GM19438 (cell line): ENCODE measurements around the gene ANKRD11.

ENCODE experiments used
- ATAC-seq: cut with Tn5 transposase; IDR thresholded peaks from one replicate; pipeline ENCODE4 v1.9.1; 2021; ENCODE audit warnings: low read depth; ENCODE audit not compliant: unreplicated experiment

The ANKRD11 gene

GRCh38 chr16:89291776-89292175, 198.6 kb downstream of the ANKRD11 start:
- ATAC-seq, result no peak

DNA sequence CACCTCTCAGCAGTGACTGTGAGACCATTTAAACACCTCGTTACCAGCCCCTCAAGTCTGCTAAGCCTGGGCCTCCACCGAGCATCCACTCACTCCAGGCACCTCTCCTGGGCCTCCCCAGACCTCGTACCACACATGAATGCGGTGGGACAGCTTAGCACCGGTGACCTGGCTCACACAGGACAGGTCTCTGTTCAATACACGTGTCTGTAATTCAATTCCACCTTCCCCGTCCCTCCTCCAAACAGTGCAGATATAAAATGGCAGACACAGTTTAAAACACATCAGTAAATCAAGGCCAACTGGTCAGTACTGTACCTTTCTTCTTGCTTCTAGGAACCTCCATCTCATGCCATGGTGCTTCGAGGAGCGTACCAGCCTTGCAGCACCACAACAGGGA, 199.0 kb downstream of the ANKRD11 start:
- ATAC-seq, result no peak

DNA sequence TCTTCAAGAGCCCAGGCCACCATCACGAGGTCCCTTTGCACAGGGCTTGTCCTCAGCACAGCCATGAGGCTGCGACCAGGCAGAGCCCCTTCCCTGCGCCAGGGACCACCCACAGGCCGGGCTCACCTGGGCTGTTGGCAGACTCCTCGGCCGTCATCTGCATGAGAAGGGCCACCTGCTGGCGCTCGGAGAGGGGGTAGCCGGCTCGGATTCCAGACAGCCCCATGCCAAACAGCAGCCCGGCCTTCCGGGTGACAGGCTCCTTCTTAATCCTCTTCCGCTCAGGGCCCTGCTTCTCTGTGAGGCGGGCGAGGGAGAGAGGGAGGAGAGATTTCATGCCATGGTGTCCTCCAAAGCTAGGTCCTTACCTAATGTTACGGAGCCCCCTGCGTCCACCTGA, 199.5 kb downstream of the ANKRD11 start:
- no peak for ATAC-seq

GRCh38 chr16:89290472-89290871, 199.9 kb downstream of the ANKRD11 start:
- no peak for ATAC-seq

GRCh38 chr16:89289428-89290395, 200.6 kb downstream of the ANKRD11 start:
- ATAC-seq, result no peak

- ATAC-seq, result no peak
These were observed 201.4 kb downstream of the ANKRD11 start for GRCh38 chr16:89288966-89289365.

- no peak for ATAC-seq
These were observed 201.8 kb downstream of the ANKRD11 start for GRCh38 chr16:89288577-89288844.

- no peak for ATAC-seq
These were observed 202.4 kb downstream of the ANKRD11 start for GRCh38 chr16:89287777-89288576.

DNA sequence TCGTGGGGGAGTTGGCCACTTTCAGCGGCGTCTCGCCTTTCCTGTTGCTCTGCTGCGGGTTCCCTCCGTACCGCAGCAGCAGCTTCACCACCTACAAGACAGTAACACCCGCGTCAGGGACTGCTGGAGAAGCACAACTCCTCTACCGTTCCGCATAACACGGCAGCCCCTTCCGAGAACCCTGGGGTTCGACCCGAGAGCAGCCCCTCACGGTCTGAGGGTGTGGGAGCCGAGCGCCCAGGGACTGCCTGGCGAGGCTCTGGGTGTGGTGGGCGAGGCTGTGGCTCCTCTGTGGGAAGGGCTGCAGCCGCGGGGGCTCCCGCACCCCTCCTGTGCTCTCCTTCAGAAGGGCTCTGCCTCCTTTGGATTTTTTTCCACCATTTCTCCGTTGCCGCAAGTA, 204.3 kb downstream of the ANKRD11 start:
- no peak for ATAC-seq

GRCh38 chr16:89285381-89285780, 205.0 kb downstream of the ANKRD11 start:
- ATAC-seq, result no peak

GRCh38 chr16:89283449-89283848, 206.9 kb downstream of the ANKRD11 start:
- no peak for ATAC-seq

DNA sequence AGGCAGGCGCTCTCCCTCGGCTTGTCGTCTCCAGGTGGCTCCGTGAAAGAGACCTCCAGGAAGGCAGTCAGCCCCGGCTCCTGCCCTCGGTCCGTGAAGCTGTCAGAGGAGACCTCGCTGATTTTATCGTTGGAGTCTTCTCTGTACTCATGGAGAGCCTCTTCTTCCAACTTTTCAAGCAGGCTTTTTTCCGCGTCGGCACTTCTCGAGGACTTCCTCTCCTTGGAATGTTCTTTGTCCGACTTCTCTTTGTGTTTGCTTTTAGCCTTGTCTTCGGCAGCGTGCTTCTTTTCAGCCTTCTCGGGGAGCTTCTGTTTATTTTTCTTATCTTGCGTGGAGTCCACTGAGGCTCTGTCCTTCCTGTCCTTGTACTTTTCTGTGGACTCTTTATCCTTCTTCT, 207.8 kb downstream of the ANKRD11 start:
- no peak for ATAC-seq

DNA sequence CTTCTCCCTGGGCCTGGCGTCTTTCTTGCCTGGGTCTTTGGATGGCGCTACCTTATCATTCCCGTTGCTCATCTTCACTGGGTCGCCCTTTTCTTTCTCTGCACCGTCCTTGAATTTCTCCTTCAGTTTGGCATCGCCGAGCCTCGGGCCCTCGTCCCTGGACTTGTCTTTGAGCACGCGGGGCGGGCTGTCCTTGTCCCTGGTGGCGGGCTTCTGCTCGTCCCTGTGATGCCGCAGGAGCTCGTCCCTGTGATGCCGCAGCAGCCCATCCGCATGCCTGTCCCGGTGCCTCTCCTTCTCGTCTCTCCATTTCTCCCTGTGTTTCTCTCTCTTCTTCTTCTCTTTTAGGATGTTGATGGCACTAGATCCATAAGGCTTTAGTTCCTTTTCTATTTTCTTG, 208.5 kb downstream of the ANKRD11 start:
- no peak for ATAC-seq

GRCh38 chr16:89281189-89281577, 209.2 kb downstream of the ANKRD11 start:
- ATAC-seq, result no peak

- no peak for ATAC-seq
These were observed 209.7 kb downstream of the ANKRD11 start for GRCh38 chr16:89280546-89281188.

- no peak for ATAC-seq
These were observed 210.5 kb downstream of the ANKRD11 start for GRCh38 chr16:89279666-89280481.

DNA sequence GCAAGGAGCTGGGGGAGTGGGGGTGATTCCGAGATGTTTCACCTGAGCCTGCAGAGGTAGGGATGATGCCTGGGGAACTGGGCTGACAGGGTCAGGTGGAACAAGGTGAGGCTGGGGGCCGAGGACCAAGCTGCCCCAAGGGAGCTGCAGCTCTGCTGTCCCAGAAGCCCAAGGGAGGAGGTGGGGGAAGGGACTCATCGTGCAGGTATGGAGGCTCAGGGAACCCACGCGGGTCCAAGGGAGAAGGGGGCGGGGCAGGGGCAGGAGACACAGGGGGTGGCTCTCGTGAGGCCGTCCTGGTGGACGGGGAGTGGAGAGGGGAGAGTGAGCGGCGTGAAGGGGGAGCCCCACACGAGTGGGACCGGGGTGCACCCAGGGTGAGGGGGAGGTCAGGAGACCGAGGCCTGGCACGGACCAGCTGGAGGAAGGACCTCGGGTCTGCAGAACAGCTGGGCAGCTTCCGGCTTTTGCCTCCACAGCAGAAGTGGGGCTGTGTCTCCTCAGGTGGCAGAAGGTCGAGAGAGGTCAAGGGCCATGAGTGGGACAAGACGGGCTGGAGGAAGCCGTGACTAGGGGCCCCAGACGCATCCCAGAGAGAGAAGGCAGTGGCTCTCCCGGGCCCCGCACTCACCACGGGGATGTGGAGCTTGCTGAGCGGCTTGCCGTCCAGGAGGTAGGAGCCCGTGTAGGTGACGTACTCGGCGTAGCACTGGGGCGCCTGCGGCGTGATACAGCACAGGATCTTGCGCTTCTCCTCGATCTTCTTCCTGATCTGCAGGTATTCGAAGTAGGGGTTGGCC, 211.7 kb downstream of the ANKRD11 start:
- no peak for ATAC-seq

- ATAC-seq, result no peak
These were observed 212.6 kb downstream of the ANKRD11 start for GRCh38 chr16:89277641-89278341.

DNA sequence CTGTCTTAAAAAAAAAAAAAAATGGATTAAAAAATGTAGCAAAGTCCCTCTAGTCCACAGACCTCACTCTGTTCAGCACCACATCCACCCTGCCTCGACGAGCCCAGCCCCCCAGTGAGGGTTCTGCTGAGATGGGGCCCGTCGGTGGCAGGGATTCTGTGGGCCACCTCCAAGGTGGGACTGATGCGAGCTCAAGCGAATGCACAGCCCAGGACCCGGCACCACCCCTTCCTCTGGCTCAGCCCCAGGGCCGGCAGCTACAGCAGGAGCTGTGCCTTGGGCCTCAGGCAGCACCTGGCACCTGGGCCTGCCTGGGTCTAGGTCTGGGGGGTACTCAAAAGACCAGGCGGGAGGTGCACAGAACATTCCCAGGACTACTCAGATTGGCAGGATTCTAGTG, 213.3 kb downstream of the ANKRD11 start:
- no peak for ATAC-seq
